Stimulated activated CD4-positive, alpha-beta T cell treated with anti-CD3 and anti-CD28 coated beads, Interleukin-1b, Interleukin-23, amount 100 ng/mL, for 48 hours (primary cell): ENCODE data around the gene KRT8.
"Not testable (repeated sequence)": the region's sequence is repeated elsewhere in the genome, so short reads cannot be mapped to it uniquely, and the experiment has no call there.

Experiments used
- DNase-seq: peaks from one replicate; pipeline ENCODE4 v3.0.0-alpha.2; 2020

KRT8 gene

DNA sequence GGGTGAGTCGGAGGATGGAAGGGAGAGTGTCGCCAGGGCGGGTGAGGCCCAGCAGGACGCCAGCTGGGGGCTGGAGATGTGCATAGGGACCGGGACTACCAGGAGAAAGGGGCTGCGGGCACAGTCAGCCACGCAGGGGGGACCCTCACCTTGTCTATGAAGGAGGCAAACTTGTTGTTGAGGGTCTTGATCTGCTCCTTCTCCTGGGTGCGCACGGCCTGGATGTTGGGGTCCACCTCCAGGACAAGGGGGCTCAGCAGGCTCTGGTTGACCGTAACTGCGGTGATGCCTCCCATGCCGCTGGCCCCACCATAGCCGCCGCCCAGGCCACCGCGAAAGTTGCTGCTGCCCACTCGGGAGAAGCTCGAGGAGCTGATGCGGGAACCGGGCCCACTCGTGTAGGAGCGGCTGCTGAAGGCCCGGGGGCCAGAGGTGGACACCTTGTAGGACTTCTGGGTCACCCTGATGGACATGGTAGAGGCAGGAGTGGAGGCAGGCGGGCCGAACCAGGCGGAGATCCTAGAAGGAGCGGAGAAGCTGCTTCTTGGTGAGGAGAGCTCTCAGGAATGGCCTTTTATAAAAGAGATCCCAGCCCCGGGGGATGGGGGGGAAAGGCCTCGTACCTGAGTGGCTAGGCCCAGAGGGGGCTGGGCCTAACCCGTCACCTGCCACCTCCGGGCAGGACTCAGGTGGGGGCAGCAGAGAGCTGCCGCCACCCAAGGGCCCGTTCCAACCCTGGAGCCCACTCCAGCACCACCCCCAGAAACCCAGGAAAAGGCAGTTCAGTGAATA is at the start of gene KRT8:
KRT8 (minus strand) TSS at position 568 of the 792 bp plus-strand sequence; CDS start at position 473, 95 bp downstream.
- DNase-seq = not testable (repeated sequence)

DNA sequence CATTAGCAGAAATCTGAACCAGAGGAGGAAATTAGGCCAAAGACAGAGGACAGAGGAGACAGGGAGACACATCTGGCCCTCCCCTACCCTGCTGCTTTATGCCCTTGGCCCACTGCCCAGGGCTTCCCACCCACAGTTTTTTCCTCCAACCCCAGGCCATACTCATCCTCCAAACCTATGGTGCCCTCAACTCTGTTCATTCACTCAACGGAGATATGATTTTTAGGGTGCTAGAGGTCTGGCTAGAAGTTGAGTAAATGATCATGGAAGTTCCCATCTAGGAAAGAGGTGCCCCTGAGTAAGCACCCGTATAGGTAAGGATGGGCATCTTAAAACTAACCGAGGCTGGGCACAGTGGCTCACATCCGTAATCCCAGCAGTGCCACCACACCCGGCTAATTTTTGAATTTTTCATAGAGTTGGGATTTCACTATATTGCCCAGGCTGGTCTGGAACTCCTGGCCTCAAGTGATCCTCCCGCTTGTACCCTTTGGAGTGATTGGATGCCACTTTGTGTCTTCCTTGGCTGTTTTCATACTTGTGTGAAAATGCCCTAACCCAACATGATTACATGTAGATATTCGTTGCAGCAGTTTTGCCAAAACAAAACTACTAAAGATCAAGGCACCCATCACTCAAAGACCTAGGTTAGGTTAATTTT is 48.4 kb upstream of the KRT8 start:
- no peak for DNase-seq

DNA sequence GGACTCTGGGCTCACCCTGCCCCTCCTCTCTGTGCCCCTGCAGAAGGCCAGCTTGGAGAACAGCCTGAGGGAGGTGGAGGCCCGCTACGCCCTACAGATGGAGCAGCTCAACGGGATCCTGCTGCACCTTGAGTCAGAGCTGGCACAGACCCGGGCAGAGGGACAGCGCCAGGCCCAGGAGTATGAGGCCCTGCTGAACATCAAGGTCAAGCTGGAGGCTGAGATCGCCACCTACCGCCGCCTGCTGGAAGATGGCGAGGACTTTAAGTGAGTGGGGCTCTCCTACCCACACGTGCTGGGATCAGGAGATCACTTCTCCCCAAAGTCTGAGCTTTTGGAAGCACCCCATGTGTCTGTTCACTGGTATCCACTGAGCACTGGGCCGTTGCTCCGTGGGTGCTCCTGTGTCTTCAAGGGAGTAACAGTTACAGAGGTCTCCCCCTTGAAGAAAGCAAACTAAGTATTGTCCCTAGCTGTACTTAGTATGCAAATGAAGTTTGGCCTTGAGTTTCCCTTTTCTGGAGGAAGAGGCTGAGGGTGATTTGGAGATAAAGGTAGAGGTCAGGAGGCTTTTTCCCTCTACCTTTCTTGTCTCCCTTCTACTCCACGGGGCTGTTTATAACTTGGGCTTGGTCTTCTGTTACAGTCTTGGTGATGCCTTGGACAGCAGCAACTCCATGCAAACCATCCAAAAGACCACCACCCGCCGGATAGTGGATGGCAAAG is 47.4 kb upstream of the KRT8 start:
- DNase-seq = no peak

DNA sequence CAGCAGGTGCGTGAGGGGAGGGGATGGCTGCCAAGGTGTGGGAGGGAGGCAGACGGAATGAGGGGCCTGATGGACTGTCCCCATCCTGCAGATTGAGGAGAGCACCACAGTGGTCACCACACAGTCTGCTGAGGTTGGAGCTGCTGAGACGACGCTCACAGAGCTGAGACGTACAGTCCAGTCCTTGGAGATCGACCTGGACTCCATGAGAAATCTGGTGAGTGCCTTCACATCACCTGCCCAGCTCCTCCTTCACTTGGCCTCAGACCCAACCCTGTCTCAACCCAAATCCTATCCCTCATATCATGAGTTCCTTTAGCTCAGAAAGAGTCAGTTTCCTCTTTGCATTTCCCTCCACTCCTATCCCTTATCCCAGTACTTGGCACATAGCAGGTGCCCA is 46.8 kb upstream of the KRT8 start:
- no peak for DNase-seq

DNA sequence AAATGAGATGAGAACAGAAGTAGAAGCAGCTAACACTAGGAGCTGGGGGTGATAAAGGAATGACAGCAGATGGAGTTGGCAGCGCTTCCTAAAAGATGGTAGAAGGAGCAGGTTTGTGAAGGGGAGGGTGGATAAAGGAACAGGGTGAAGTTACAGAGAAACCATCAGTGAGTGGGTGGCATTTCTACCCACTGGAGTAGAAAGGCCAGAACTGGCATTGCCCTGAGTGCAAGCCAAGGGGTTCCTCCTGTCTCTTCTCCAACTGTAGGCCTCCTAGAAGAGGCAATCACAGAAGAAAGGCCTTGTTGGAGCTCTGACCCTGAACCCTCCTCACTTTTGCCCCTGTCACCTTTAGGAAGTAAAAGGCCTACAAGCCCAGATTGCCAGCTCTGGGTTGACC is 46.2 kb upstream of the KRT8 start:
- DNase-seq = no peak

DNA sequence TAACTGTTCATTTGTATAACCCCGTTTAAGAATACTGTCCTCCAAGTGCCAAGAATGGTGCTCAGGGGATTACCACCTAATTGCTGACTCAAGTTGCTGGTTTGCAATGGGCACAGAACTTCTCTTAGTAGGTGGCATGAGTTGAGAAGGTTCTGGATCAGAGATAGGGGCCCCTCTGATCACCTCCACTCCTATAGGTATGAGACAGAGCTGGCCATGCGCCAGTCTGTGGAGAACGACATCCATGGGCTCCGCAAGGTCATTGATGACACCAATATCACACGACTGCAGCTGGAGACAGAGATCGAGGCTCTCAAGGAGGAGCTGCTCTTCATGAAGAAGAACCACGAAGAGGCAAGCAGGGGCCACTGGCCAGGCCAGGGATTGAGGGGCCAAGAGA is 45.7 kb upstream of the KRT8 start:
- no peak for DNase-seq

DNA sequence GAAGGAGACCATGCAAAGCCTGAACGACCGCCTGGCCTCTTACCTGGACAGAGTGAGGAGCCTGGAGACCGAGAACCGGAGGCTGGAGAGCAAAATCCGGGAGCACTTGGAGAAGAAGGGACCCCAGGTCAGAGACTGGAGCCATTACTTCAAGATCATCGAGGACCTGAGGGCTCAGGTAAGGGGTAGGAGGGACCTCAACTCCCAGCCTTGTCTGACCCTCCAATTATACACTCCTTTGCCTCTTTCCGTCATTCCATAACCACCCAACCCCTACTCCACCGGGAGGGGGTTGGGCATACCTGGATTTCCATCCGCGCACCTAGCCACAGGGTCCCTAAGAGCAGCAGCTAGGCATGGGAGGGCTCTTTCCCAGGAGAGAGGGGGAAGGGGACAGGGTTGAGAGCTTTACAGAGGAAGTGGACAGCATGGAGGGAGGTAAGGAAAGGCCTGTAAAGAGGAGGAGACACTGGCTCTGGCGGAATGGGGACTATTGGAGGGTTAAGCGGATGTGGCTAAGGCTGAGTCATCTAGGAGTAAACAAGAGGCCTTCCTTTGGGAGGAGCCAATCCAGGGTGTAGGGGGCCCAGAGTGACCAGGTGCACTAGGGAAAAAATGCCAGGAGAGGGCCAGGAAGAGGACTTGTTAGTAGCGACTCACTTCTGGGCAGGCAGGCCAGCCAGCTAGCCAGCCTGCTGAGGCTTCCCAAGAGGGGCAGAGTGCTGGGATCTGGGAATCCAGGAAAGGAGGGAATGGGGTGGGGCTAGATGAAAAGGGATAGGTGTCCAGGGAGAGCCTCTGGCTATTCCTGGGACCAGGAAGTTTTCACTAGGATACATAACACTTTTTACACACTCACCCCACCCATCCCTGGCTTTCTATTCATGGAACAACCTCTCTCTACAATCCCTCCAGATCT is 44.8 kb upstream of the KRT8 start:
- no peak for DNase-seq

DNA sequence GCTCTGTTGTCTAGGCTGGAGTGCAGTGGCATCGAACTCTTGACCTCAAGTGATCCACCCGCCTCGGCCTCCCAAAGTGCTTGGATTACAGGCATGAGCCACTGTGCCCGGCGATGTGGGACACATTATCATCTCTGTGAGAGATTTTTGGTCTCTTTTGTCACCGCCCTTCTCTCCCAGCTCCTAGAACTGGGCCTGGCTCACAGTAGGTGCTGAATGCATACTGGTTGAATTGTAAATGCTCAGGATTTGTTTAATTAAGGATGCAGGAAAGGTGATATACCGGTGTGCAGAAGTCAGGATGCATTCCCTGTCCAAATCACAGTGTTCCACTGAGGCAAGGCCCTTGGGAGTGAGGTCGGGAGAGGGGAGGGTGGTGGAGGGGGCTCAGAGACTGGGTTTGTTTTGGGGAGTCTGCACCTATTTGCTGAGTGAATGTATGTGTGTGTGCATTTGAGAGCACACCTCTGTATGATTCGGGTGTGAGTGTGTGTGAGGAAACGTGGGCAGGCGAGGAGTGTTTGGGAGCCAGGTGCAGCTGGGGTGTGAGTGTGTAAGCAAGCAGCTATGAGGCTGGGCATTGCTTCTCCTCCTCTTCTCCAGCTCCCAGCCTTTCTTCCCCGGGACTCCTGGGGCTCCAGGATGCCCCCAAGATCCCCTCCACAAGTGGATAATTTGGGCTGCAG is 43.0 kb upstream of the KRT8 start:
- no peak for DNase-seq

DNA sequence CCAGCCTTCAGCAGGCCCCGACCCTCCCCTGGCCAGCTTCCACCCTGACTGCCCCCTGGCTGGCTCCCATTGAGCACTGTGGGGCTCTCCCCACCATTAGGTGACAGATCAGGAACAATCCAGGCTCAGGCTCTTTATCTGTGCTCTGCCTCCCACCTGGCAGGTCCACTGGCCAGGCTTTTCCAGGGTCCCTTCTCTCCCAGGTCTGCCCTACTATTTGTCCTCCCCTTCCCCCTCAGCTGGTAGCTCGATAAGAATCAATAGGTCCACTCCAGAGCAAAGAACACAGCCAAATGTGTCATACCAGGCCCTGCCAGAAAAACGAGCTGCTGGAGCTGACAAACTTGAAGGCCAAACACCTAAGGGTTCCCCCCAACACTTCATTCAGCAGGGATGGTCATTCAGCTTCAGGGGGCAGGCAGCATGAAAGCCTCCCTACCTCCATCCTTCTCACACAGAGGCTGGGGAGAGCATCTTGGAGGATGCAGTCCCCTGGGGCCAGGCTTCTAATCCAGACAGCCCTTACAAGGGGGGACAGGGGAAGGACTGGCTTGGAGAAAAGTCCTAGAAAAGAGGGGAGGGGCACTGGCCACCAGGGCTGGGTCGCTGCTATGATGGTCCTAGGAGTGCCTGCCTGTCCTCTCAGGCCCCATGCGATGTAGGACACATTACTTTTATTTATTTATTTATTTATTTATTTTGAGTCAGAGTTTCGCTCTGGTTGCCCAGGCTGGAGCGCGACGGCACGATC is 42.1 kb upstream of the KRT8 start:
- DNase-seq = no peak

DNA sequence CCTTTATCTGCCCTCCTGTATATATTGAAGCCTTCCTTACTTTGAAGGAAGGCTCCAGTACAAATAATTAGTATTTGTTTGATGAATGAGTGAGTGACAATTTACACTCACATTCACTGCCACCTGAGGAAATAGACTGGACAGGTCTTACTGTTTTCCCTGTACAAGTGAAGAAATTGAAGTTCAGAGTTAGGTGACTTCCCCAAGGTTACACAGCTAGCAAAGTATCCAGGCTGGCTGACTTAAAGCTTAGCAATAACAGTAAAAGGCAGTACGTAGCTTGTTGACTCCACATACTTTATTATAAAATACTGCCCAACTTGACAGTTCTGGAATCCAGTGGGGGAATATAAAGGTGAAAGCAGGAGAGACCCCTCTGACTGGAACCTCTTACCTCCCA is 41.5 kb upstream of the KRT8 start:
- DNase-seq = no peak

DNA sequence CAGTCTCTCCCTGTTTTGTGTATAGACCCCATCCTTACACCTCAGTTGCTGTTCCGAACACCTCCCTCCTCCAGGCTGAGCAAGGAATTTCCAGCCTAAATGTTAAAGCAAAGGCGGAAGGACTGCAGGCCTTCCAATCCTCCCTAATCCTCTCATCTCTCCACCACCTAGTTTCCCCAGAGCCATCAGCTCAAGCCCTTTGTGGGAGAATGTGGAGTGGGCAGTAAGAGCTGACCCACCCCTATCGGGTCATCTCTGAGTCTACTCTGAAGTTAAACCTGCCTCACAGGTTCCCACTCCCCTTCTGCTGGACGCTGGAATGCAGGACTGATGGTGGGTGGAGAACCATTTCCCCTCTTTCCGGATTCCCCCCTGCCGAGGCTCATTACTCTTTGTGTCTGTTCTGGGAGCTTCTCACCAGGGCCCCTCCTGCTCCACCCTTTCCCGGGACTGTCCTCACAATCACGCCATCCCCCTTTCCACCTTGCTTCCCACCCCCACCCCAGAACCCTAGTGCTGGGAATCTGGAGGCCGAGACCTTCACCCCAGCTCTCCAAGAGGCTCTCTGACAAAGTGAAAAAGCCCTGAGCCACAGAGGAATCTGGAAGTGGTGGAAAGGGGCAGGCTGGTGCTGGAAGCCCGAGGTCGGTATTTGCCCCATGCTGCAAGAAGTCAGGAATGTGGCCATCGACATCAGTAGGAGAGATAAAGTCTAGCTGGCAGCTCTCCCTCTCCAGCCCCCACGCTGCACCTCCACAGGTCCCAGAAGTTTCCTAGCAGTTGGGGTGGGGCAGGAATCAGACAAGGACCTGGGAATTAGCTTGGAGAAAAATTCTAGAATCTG is 40.7 kb upstream of the KRT8 start:
- no peak for DNase-seq

DNA sequence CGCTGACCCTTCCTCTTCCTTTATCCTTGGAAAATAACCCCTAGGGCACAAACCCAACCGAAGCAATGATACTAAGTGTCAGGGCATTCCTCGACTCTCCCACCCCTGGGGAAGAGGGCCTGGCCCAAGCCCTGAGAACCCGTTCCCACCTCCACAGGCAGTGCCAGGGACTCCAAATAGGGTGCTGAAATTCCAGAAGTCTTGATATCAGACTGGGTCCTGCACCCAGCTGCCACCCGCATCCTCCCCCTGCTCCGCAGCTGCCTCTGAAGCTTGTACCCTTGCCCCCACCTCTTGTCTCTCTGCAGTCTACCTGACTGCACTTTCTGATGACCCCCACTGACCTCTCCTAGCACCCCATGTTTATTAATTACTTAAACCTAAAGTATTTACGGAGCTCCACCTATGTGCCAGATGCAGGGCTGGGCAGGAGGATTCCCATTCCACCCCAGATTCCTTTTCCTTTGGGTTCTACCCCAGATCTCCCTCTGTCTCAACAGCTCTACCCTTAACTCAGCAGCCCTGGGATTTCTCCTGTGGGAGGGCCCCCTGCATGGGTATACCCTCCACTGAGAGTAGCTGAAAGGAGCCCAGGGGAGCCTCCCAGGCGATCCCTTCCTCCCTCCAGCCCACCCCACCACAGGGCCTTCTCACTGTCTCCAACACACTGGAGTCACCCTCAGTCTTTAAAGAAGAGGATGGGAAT is 40.0 kb upstream of the KRT8 start:
- no peak for DNase-seq

DNA sequence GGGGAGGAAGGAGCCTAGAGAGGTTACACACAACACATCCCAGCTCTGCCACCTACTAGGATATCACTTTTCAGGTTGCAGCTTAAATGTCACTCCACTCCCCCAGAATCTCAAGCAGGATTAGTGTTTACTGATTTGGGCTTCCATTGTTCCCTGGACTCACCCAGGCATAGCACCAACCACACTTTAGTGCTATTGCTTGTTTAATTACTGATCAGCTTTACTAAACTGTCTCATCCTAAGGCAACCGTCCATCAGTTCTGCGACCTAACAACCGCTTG is 38.0 kb upstream of the KRT8 start:
- no peak for DNase-seq

DNA sequence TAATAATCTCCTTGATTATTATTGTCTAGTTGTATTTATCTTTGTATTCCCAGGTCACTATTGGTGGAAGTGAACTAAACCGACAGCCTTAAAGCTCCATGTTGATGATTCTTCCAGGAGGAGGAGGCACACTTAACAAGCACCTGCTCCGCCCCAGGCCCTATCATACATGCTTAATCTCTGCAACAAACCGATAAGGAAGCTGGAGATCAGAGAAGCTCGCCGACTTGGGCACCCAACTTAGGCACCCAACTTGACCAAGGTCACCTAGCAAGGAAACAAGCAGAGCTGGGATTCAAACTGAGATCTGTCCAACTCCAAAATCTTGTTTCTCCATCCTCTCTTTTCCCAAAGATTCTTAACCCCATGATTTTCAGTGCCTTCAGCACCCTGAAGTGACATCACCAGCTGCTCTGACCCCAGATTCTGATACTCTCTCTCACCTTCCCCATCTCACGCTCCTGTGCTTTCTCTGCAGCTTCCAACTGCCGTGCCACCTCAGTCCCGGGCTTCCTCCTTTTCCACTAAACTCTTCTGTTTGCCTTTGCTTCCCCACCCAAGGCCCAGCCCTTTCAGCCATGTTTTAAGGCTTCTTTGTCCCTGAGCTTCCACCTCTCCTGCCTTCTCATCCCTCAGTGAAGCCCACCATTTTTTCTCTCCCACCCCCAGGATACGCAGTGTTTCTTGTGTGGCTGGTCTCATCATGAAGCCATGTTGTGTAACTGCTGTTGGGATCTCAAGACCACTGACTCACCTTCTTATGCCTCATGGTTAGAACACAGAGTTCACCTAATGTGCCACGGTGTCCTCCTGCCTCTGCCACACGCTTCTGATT is 37.4 kb upstream of the KRT8 start:
- DNase-seq = no peak

DNA sequence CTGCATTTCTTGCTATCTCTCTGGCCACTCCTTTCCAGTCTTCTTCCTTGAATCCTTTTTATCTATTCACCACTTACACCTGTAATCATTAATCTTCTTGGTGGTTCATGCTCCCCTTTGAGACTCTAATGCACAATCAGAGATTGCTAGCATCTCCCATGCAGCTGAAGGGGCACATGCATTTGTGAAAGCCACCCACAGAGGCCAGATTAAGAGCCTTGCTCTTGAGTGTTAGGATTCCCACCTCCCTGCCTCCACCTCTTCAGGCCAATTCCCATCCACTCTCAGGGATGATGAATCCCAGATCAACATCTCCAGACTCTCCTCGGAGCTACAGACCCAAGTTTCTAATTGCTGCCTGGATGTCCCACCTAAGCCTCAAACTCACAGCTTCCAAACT is 24.7 kb upstream of the KRT8 start:
- no peak for DNase-seq

DNA sequence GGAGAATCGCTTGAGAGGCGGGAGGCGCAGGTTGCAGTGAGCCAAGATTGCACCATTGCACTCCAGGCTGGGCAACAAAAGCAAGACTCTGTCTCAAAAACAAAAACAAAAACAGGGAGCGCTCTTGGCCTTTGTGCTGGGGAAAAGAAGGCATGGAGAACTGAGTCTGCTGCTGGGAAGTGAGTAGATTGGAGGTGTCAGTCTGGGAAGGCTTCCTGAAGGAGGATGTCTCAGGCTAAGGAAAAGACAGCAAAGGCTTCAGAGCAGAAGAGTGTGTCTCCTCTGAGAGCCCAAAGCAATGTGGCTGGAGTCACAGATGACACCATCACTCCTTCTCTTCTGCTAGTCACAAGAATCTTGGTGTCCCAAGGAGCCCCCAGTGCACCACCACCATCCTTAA is 23.1 kb upstream of the KRT8 start:
- no peak for DNase-seq

DNA sequence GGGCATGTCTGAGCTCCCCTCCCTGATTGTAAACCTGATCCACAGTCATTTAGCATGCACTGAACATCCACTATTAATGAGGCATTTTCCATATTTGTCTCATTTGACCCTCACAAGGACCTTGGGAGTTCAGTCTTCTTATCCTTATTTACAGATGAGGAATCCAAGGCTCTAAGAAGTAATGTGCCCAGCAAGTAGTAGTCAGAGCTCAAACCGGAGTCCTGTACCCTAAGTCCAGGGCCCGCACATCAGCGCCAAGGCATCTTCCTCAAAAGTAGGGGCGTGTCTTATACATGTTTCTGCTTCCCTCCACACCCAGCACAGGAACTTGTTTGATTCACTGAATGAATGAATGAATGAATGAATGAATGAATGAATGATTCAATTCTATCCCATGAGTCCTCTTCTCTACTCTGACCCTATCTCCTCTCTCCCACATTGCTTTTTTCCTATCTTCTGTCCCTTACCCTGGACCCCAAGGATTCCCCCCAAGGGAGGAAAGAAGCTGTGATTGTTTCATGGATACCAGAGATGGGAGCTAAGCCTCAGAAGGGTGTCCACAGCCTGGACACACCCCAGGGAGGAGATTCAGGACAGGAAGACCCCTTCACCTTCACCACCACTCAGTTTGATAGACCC is 21.8 kb upstream of the KRT8 start:
- no peak for DNase-seq

DNA sequence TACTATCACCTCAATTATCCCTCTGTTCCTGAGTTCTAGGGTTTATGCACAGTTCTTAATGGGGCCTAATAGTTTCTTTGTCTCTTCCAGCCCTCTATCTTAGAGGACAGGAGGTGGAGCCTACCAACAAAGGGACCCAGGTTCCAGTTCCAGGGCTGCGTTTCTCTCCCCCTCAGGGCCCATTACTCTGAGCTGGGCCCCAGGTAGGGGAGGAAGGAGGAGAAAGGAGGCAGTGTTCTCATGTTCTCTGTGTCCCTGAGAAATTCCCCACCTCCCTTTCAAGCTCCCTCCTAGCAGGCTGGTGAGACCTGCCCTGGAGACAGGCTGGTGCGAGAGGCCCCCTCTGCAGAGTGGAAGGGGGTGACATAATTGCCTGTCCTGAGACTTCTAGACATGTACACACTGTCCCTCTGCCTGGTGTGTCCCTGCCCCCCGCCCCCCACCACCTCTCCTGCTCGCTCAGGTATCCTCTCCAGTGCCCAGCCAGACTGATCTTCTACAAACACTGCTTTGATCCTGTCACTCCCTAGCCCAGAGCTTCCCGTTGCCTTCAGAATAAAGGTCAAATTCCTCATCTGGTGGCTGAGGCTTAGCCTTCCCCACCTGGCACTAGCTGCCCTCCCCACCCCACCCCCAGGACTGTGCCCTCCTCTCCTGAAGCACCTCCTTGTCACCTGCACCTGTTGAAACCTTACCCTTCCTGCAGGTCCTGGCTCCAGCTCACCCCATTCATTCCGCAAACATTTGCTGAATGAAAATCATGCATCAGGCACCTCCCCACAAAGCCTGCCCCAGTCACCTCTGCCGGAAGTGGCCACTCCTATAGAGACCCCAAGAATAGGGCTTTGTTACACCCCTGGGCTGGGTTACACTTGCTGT is 21.1 kb upstream of the KRT8 start:
- no peak for DNase-seq
